HepG2 (cell line): ENCODE results near the gene TCF3. TPM values are rescaled to one million over a fixed set of nuclear protein-coding genes. Genes with fewer than 3 reads are reported as not detected.

Experiments used
- ATAC-seq: fragments of 200-7000 bp; cut with Tn5 transposase; 3 replicates; pipeline ENCODE4 v1.9.1; 2020; ENCODE audit warnings: mild to moderate bottlenecking, moderate library complexity
- BruUV-seq: library from RNA; stranded (reverse); fragments of 400-500 nt; replicated peaks from 2 replicates; lab custom pipeline; 2021; lab: Mats Ljungman, UMichigan
- CTCF ChIA-PET: fragments of 300-600 bp; formaldehyde crosslinking; extraction: SDS; loops from one replicate; lab custom pipeline; 2021; ENCODE audit warnings: low total read pairs, inconsistent platforms, low intra/inter-chr PET ratio; lab: Yijun Ruan, JAX
- POLR2A ChIA-PET: fragments of 350-600 bp; sonication (Branson Sonifier 250); formaldehyde crosslinking; loops from one replicate; lab custom pipeline; 2020; ENCODE audit warnings: antibody characterized with exemption, inconsistent platforms; lab: Yijun Ruan, JAX
- DNase-seq: peaks from one replicate; pipeline ENCODE4 v3.0.0-alpha.2; 2015; ENCODE audit warnings: low spot score
- FAIRE-seq: peaks from 3 replicates; lab custom pipeline; 2011; peaks lifted over from hg19 to GRCh38; lab: Jason Lieb, UNC
- H2AFZ ChIP-seq: one replicate; pipeline ENCODE4 v1.6.1; 2011; ENCODE audit warnings: low read length, inconsistent platforms
- H3K27ac ChIP-seq: fragments of 300-600 bp; 3 replicates; pipeline ENCODE4 v1.8.0; 2011; ENCODE audit warnings: mixed run types, mild to moderate bottlenecking, mixed read lengths, low read length, inconsistent platforms; ENCODE audit not compliant: insufficient read depth; ENCODE audit errors: extremely low read length
- H3K27me3 ChIP-seq, 2 experiments: fragments of 200-600 bp in 1 of 2; 2 replicates in 1 of 2; 3 replicates in 1 of 2; pipeline versions ENCODE4 v1.6.0 to v1.8.0; 2011; ENCODE audit warnings: low read length in 2 of 2, mild to moderate bottlenecking in 2 of 2, moderate library complexity in 2 of 2, inconsistent platforms in 1 of 2; ENCODE audit not compliant: insufficient read depth in 2 of 2, control insufficient read depth in 1 of 2
- H3K36me3 ChIP-seq, 2 experiments: fragments of 200-600 bp in 1 of 2; replicated peaks in 1 of 2; 2 replicates in 1 of 2; 3 replicates in 1 of 2; pipeline versions ENCODE4 v1.5.1 to v1.8.0; 2011; ENCODE audit warnings: low read length in 2 of 2, inconsistent platforms in 1 of 2; ENCODE audit not compliant: insufficient read depth in 2 of 2, control insufficient read depth in 1 of 2
- H3K4me1 ChIP-seq: 2 replicates; pipeline ENCODE4 v1.5.1; 2012; ENCODE audit warnings: low read length, inconsistent platforms; ENCODE audit not compliant: insufficient read depth
- H3K4me2 ChIP-seq: 2 replicates; pipeline ENCODE4 v1.6.0; 2011; ENCODE audit warnings: low read depth, low read length, inconsistent platforms
- H3K4me3 ChIP-seq, 3 experiments: fragments of 200-600 bp in 1 of 3; sonication (generic), shearing (Covaris generic) in 1 of 3; replicated peaks in 1 of 3; 2 replicates each; pipeline ENCODE4 v1.5.1; 2011 to 2016; ENCODE audit warnings: low read length in 3 of 3, inconsistent platforms in 2 of 3, low read depth in 2 of 3, mild to moderate bottlenecking in 2 of 3, control low read depth in 1 of 3, mixed read lengths in 1 of 3; ENCODE audit not compliant: insufficient read depth in 1 of 3
- H3K79me2 ChIP-seq: one replicate; pipeline ENCODE4 v1.6.1; 2011; ENCODE audit warnings: low read length, inconsistent platforms; ENCODE audit not compliant: insufficient read depth
- H3K9ac ChIP-seq: 2 replicates; pipeline ENCODE4 v1.6.0; 2011; ENCODE audit warnings: mild to moderate bottlenecking, low read depth, low read length, inconsistent platforms; ENCODE audit not compliant: insufficient read depth
- H3K9me3 ChIP-seq: 2 replicates; pipeline ENCODE4 v1.5.1; 2012; ENCODE audit warnings: mild to moderate bottlenecking, low read length
- H4K20me1 ChIP-seq: 2 replicates; pipeline ENCODE4 v1.6.0; 2011; ENCODE audit warnings: inconsistent platforms, mild to moderate bottlenecking, low read length, moderate library complexity; ENCODE audit not compliant: insufficient read depth
- ARHGAP35 ChIP-seq: sonication (generic); formaldehyde crosslinking; IDR thresholded peaks from 2 replicates; pipeline ENCODE4 v1.9.0; 2022; ENCODE audit warnings: mild to moderate bottlenecking, inconsistent platforms, moderate library complexity, missing genetic modification reagents, borderline replicate concordance
- ZFAT ChIP-seq: sonication (generic); formaldehyde crosslinking; conservative IDR thresholded peaks from 2 replicates; pipeline ENCODE4 v1.8.1; 2023; ENCODE audit warnings: missing genetic modification reagents, inconsistent platforms
- ZNF543 ChIP-seq: sonication (generic); formaldehyde crosslinking; IDR thresholded peaks from 2 replicates; pipeline ENCODE4 v1.4.0; 2020; ENCODE audit warnings: mild to moderate bottlenecking, missing genetic modification reagents
- ZNF616 ChIP-seq: sonication (generic); formaldehyde crosslinking; IDR thresholded peaks from 2 replicates; pipeline ENCODE4 v1.5.0; 2020; ENCODE audit warnings: low read depth, mild to moderate bottlenecking, missing genetic modification reagents
- ZNF652 ChIP-seq: IDR thresholded peaks from 2 replicates; pipeline ENCODE4 v1.6.1; 2016; ENCODE audit warnings: low read depth, borderline replicate concordance
- ZNF841 ChIP-seq: sonication (generic); formaldehyde crosslinking; IDR thresholded peaks from 2 replicates; pipeline ENCODE4 v1.8.1; 2023; ENCODE audit warnings: missing genetic modification reagents, borderline replicate concordance
- WGBS: methylation state at CpG from one replicate; pipeline ENCODE4 v1.1.6; 2017; ENCODE audit warnings: low lambda C conversion rate; 5-methylcytosine and 5-hydroxymethylcytosine counted together
- in situ Hi-C: cut with HindIII; loops from 2 replicates; pipeline ENCODE4 v1.10.0; 2017; ENCODE audit warnings: low pct_unique_long_range_greater_than_20kb; ENCODE audit not compliant: extremely low pct_ligation_motif_present
- intact Hi-C: fragments of 100-400 bp; cut with micrococcal nuclease; formaldehyde crosslinking; loops from one replicate; pipeline ENCODE4 v1.10.0; 2022; ENCODE audit not compliant: unreplicated experiment
- polyA plus RNA-seq, 8 experiments: library from polyadenylated mRNA; depleted of rRNA in 3 of 8; stranded (reverse) in 7 of 8; unstranded in 1 of 8; fragments of >200 nt; fragmentation: Illumina TruSeq in 4 of 8; extraction: Trizol in 4 of 8; gene quantifications; 2 replicates each; pipeline versions ENCODE4 v1.2.1 to v1.2.3, GENCODE V29; 2011 to 2016; ENCODE audit warnings: low read depth in 4 of 8, missing spikeins in 1 of 8, mixed read lengths in 1 of 8; ENCODE audit not compliant: insufficient read depth in 1 of 8
- total RNA-seq, 5 experiments: library from RNA; depleted of rRNA; stranded (reverse); fragments of >200 nt; fragmentation: Illumina TruSeq; extraction: Trizol; gene quantifications; 2 replicates each; pipeline ENCODE4 v1.2.3, GENCODE V29; 2016; ENCODE audit warnings: low read depth in 1 of 5
- TF ChIP-seq, protein P1 (sequence below): sonication (generic); formaldehyde crosslinking; IDR thresholded peaks from 2 replicates; pipeline ENCODE4 v1.4.0; 2020; ENCODE audit warnings: missing genetic modification reagents

Gene TCF3
- total and polyA plus RNA-seq, 2 of the 13 experiments (the other 11 are each of a cell fraction or from before 2014, with no cell fraction given) = 51.4 to 53.2 TPM

DNA sequence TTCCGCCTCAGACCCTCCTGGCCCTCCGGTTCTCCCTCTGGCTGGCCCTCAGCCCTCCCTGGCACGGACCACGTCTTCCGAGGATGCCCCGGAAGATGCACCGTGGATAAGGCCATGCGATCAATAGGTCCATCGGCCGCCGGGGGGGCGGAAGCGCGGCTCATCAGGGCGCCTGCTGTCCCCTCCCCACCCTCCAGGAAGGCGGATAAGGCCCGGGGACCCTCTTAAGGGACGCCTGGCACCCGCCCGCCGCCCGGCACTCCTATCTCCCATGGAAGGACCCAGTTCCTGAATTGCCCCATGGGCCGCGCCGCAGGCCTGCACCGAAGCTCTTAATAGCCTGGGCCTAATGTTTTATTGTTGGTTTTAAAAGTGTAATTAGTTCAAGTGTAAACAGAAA is 46.2 kb upstream of the TCF3 start:
- in situ Hi-C loops = no loop called here
- H3K79me2 ChIP-seq = no peaks in the 10 kb centered on the region
- intact Hi-C loops = no loop called here
- no peak for TF ChIP-seq ZNF652 (CRISPR knock-in tag)
- TF ChIP-seq ZNF616 (CRISPR knock-in tag) = no peak
- no peak for TF ChIP-seq ARHGAP35 (CRISPR knock-in tag)
- TF ChIP-seq ZNF543 (CRISPR knock-in tag) = no peak
- TF ChIP-seq, protein P1, sequence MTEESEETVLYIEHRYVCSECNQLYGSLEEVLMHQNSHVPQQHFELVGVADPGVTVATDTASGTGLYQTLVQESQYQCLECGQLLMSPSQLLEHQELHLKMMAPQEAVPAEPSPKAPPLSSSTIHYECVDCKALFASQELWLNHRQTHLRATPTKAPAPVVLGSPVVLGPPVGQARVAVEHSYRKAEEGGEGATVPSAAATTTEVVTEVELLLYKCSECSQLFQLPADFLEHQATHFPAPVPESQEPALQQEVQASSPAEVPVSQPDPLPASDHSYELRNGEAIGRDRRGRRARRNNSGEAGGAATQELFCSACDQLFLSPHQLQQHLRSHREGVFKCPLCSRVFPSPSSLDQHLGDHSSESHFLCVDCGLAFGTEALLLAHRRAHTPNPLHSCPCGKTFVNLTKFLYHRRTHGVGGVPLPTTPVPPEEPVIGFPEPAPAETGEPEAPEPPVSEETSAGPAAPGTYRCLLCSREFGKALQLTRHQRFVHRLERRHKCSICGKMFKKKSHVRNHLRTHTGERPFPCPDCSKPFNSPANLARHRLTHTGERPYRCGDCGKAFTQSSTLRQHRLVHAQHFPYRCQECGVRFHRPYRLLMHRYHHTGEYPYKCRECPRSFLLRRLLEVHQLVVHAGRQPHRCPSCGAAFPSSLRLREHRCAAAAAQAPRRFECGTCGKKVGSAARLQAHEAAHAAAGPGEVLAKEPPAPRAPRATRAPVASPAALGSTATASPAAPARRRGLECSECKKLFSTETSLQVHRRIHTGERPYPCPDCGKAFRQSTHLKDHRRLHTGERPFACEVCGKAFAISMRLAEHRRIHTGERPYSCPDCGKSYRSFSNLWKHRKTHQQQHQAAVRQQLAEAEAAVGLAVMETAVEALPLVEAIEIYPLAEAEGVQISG (CRISPR knock-in tag) = no peak
- TF ChIP-seq ZFAT (CRISPR knock-in tag) = no peak
- TF ChIP-seq ZNF841 (CRISPR knock-in tag) = no peak
- no peak overlapping the region for H3K4me3 ChIP-seq
- H3K4me1 ChIP-seq = peaks cover 23% of the 10 kb centered on the region
- peaks cover 6 to 48% of the 10 kb centered on the region in 2 experiments for H3K27me3 ChIP-seq
- H3K4me2 ChIP-seq = no peak overlapping the region
- H3K36me3 ChIP-seq = no peaks in the 10 kb centered on the region
- CTCF ChIA-PET = no interaction called here
- H3K9ac ChIP-seq = no peak overlapping the region
- 71% methylated on average over 13 of the region's 26 CpGs for WGBS
- BruUV-seq = no TSS peak
- DNase-seq = no peak
- POLR2A ChIA-PET = no interaction called here
- FAIRE-seq = no peak
- no peaks in the 10 kb centered on the region for H4K20me1 ChIP-seq
- no peaks in the 10 kb centered on the region for H3K9me3 ChIP-seq
- no peak overlapping the region for H2AFZ ChIP-seq
- H3K27ac ChIP-seq = no peak overlapping the region
- ATAC-seq = no peak
